ENCODE measurements around the gene XKRX. TPM values are rescaled to one million over a fixed set of nuclear protein-coding genes. Genes with fewer than 3 reads are reported as not detected.

The XKRX gene
- total RNA-seq, 1 donor from 2014 or later = not detected

- DNase-seq (ENCODE audit: low spot score in 2 of 2) = no peak
- Histone ChIP-seq H3K9me3 (no peaks in the 10 kb centered on the region), H3K27ac (no peak overlapping the region), H3K36me3 (no peaks in the 10 kb centered on the region), H3K4me1 (no peaks in the 10 kb centered on the region), H3K27me3 (no peaks in the 10 kb centered on the region), H3K4me3 (no peak overlapping the region)
- TF ChIP-seq CTCF (IDR thresholded peaks at IDR 0.05) = peak in 1 of 3 experiments; percentile 25
- intact Hi-C loops (cut with DNase I) = no loop called here
Observed at GRCh38 chrX:100895365-100896075, 33.2 kb downstream of the XKRX start.

DNA sequence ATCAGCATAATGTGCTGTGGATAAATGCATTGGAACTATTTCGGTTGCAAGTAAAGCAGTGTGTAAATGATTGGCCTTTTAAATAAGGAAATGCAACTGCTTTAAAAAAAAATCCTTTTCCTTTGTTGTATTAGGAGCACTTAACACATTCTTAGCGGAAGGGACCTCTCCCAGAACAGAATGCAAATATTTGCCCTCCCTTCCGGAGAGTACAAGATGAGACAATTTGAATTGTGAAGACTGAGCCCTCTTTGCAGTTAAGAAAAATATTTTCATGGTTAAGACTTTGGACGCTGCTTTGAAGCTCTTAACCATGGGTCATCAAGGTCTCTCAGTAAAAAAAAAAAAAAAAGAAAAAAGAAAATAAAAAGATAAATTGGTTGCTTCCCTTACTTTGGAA lies 45.1 kb downstream of the XKRX start:
- no peaks in the 10 kb centered on the region for H3K27me3 ChIP-seq
- TF ChIP-seq CTCF (IDR thresholded peaks at IDR 0.05) = no peak
- intact Hi-C loops (cut with DNase I) = no loop called here
- H3K27ac ChIP-seq = no peak overlapping the region
- DNase-seq (ENCODE audit: low spot score in 2 of 2) = no peak
- H3K4me3 ChIP-seq = no peak overlapping the region
- H3K4me1 ChIP-seq = no peaks in the 10 kb centered on the region
- no peaks in the 10 kb centered on the region for H3K9me3 ChIP-seq
- no peaks in the 10 kb centered on the region for H3K36me3 ChIP-seq

DNA sequence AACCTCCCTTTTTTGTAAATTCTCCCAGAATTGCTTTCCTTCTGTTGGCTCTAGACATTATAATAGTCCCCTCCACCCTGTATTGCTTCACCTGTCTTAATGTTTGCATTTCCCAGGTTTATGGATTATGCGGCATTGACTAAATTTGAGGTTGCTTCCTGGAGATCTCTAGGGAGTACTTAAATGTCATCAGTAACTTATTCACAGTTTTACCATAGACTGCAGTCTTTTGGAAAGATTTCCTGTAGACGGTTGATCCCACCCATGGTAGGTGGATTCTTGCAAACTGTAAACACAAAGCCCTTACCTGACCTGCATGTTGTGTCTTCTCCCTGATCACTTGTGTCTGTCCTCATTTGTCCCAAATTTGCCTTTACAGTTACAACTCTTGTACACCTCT lies 48.3 kb downstream of the XKRX start:
- intact Hi-C loops (cut with DNase I) = no loop called here
- Histone ChIP-seq H3K4me1 (no peaks in the 10 kb centered on the region), H3K9me3 (no peaks in the 10 kb centered on the region), H3K4me3 (no peak overlapping the region), H3K27ac (no peak overlapping the region), H3K27me3 (no peaks in the 10 kb centered on the region), H3K36me3 (no peaks in the 10 kb centered on the region)
- no peak for DNase-seq (ENCODE audit: low spot score in 2 of 2)
- TF ChIP-seq CTCF (IDR thresholded peaks at IDR 0.05) = no peak

DNA sequence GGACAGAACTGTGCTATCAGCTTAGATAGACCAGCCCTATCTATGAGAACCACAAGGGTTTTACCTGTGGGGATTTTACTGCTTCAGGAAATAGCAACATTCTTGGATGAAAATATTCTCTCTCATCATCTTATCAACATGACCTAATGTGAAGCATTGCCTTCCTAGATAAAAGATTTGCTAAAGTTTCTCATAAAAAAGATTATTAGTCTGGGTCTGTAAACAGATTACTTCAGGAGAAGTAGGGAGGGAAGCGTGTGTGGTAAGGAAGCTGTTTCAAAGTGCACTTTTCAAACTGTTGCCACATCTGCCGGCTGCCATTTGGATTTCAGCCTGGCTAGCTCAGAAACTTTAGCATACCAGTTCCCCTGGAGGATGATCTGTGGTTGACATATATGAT lies 54.4 kb downstream of the XKRX start, which contains the start of gene NOX1:
Gene NOX1, minus strand, starts transcription at position 35 of the 400 bp plus-strand sequence. CDS start 220 bp downstream, outside the sequence.
- DNase-seq (ENCODE audit: low spot score in 2 of 2) = no peak
- Histone ChIP-seq H3K27ac (no peak within 1 kb of the TSS), H3K4me1 (no peaks in the 10 kb centered on the region), H3K4me3 (no peak within 1 kb of the TSS), H3K36me3 (no peaks in the 10 kb centered on the region), H3K27me3 (no peaks in the 10 kb centered on the region), H3K9me3 (no peaks in the 10 kb centered on the region)
- intact Hi-C loops (cut with DNase I) = no loop called here
- TF ChIP-seq CTCF (IDR thresholded peaks at IDR 0.05) = no peak

DNA sequence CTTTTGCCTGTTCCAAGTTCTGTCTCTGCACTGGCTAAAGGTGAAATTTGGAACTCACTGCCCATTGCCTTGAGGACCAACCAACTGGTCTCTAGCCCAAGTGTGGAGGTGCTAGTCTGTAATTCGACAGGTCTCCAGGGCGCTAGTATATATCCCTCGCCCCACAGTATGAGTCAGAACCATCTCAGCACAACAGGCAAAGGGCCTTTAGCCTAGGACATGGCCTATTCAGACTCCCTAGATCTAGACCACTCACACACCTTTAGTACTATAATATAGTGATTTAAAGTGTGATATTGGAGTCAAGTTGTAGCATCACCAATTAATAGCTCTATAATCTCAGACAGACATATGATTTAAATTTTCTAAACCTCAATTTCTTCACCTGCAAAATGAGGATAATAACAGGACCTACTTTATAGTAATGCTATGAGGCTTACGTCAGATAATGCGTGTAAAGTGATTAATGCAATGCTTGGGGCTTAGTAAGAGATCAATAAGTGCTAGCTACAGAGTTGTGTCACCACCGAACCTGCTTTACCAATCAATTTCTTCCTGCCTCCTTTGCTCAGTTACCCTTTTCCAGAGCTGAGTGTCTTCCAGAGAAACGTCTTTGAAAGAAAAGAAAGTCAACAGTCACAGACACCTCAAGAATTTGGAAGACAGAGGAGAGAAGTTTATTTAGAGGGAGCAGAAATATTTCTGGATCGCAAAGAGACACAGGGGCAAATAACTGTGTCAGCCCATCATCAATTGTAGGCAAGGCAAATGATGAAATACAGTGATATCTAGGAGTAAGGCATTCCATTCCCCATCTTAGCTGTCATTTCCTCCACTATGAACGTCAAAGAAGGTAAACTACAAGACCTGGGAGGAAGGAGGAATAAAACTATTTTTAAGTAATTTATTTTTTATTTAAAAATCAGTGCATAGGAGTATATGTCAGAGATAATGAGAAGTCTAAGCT lies 56.8 kb downstream of the XKRX start:
- no peaks in the 10 kb centered on the region for H3K36me3 ChIP-seq
- no peak for TF ChIP-seq CTCF (IDR thresholded peaks at IDR 0.05)
- no peaks in the 10 kb centered on the region for H3K27me3 ChIP-seq
- no peaks in the 10 kb centered on the region for H3K9me3 ChIP-seq
- intact Hi-C loops (cut with DNase I) = no loop called here
- H3K4me3 ChIP-seq = no peak overlapping the region
- no peak for DNase-seq (ENCODE audit: low spot score in 2 of 2)
- H3K4me1 ChIP-seq = no peaks in the 10 kb centered on the region
- H3K27ac ChIP-seq = no peak overlapping the region
